GM12892 (cell line): ENCODE measurements around the gene PER3.

ENCODE experiments used
- DNase-seq: peaks from one replicate; pipeline ENCODE4 v3.0.0; 2011; ENCODE audit not compliant: insufficient read length
- FAIRE-seq: peaks from 2 replicates; lab custom pipeline; 2011; peaks lifted over from hg19 to GRCh38; lab: Jason Lieb, UNC
- POLR2A ChIP-seq: IDR thresholded peaks from 2 replicates; pipeline ENCODE4 v1.6.1; 2011; ENCODE audit warnings: low read depth, low read length, control low read depth
- POLR2AphosphoS5 ChIP-seq: IDR thresholded peaks from 2 replicates; pipeline ENCODE4 v1.6.1; 2011; ENCODE audit warnings: low read depth, low read length, control low read depth
- TAF1 ChIP-seq: IDR thresholded peaks from 2 replicates; pipeline ENCODE4 v1.6.1; 2011; ENCODE audit warnings: low read depth, mild to moderate bottlenecking, control low read depth, low read length, borderline replicate concordance

The PER3 gene

GRCh38 chr1:7847599-7847998 is 63.5 kb downstream of the PER3 start:
- DNase-seq (no peak), FAIRE-seq (no peak)
- TF ChIP-seq TAF1 (no peak), POLR2A (no peak), POLR2AphosphoS5 (no peak)

GRCh38 chr1:7850786-7851185 is 66.7 kb downstream of the PER3 start:
- FAIRE-seq = no peak
- no peak for TF ChIP-seq POLR2AphosphoS5
- TF ChIP-seq POLR2A = no peak
- TF ChIP-seq TAF1 = no peak

GRCh38 chr1:7852804-7853683 is 69.0 kb downstream of the PER3 start, which contains the start of gene UTS2:
UTS2 (minus strand) TSS chr1:7853065; CDS start chr1:7853003, 62 bp downstream.
- DNase-seq (no peak), FAIRE-seq (no peak)
- TF ChIP-seq TAF1 (no peak), POLR2AphosphoS5 (no peak), POLR2A (no peak)

More at GRCh38 chr1:7850786-7851185, 66.7 kb downstream of the PER3 start:
- DNase-seq = no peak

- no peak for DNase-seq
- no peak for FAIRE-seq
- TF ChIP-seq POLR2AphosphoS5 (no peak), TAF1 (no peak), POLR2A (no peak)
Measured at GRCh38 chr1:7853684-7854026, 69.6 kb downstream of the PER3 start.

GRCh38 chr1:7856345-7856744 is 72.3 kb downstream of the PER3 start:
- no peak for TF ChIP-seq POLR2AphosphoS5
- no peak for TF ChIP-seq POLR2A
- TF ChIP-seq TAF1 = no peak
- FAIRE-seq (no peak), DNase-seq (no peak)

GRCh38 chr1:7857000-7857399 is 72.9 kb downstream of the PER3 start:
- FAIRE-seq = no peak
- DNase-seq = no peak
- TF ChIP-seq POLR2AphosphoS5 (no peak), TAF1 (no peak), POLR2A (no peak)

- DNase-seq (no peak), FAIRE-seq (no peak)
- TF ChIP-seq POLR2A (no peak), TAF1 (no peak), POLR2AphosphoS5 (no peak)
Measured at GRCh38 chr1:7857985-7858384, 73.9 kb downstream of the PER3 start.

- FAIRE-seq = no peak
Measured at GRCh38 chr1:7859406-7859805, 75.3 kb downstream of the PER3 start.

GRCh38 chr1:7860130-7860529 is 76.0 kb downstream of the PER3 start:
- no peak for FAIRE-seq
- TF ChIP-seq POLR2A = no peak
- no peak for TF ChIP-seq POLR2AphosphoS5
- no peak for TF ChIP-seq TAF1

More at GRCh38 chr1:7859406-7859805, 75.3 kb downstream of the PER3 start:
- no peak for DNase-seq
- TF ChIP-seq POLR2AphosphoS5 (no peak), TAF1 (no peak), POLR2A (no peak)

GRCh38 chr1:7861452-7861851 is 77.4 kb downstream of the PER3 start:
- FAIRE-seq = no peak
- DNase-seq = no peak
- TF ChIP-seq POLR2A (no peak), POLR2AphosphoS5 (no peak), TAF1 (no peak)

More at GRCh38 chr1:7860130-7860529, 76.0 kb downstream of the PER3 start:
- DNase-seq = no peak

GRCh38 chr1:7862211-7863060 is 78.3 kb downstream of the PER3 start:
- FAIRE-seq (no peak), DNase-seq (no peak)
- TF ChIP-seq POLR2A (no peak), POLR2AphosphoS5 (no peak), TAF1 (no peak)
